ENCODE data around the gene SLC35F1. TPM values are rescaled to one million over a fixed set of nuclear protein-coding genes. Genes with fewer than 3 reads are reported as not detected.
"Not testable (repeated sequence)": the region's sequence is repeated elsewhere in the genome, so short reads cannot be mapped to it uniquely, and the experiment has no call there.

The SLC35F1 gene
- total RNA-seq, 1 experiment from 2014 or later: not detected

DNA sequence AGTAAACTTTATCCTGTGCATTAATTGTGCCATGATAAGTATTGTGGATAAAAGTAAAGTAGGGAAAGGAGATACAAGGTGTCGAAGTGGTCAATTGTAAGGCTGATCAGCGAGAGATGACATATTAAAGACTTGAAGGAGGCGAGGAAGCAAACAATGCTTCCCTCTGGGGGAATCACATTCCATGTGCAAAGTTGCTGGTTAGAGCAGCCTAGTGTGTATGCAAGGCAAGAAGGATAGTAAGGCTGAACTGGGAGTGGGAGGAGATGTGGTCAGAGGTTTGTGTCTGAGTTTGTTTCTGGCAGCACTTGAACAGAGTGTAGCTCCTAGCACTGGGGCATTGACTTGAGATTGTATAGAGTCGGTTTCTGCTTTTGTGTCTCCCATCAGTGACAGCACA is 122.9 kb downstream of the SLC35F1 start:
- Mint-ChIP-seq H3K4me1 (ENCODE audit: insufficient read depth, unreplicated experiment) (no peaks in the 10 kb centered on the region), H3K36me3 (ENCODE audit: insufficient read depth, unreplicated experiment) (no peaks in the 10 kb centered on the region), H3K4me3 (ENCODE audit: unreplicated experiment) (no peak overlapping the region), H3K27ac (ENCODE audit: low read depth, unreplicated experiment) (no peak overlapping the region), H3K27me3 (ENCODE audit: insufficient read depth, unreplicated experiment) (peaks cover 11% of the 10 kb centered on the region), H3K9me3 (ENCODE audit: unreplicated experiment) (no peaks in the 10 kb centered on the region)
- no peak for DNase-seq (ENCODE audit: unreplicated experiment)
- TF ChIP-seq CTCF (IDR thresholded peaks at IDR 0.05; ENCODE audit: unreplicated experiment): no peak
- BruUV-seq (replicated peaks): no TSS peak
- ChIA-PET CTCF (no interaction called here), POLR2A (no interaction called here)
- intact Hi-C loops (cut with micrococcal nuclease): no loop called here

DNA sequence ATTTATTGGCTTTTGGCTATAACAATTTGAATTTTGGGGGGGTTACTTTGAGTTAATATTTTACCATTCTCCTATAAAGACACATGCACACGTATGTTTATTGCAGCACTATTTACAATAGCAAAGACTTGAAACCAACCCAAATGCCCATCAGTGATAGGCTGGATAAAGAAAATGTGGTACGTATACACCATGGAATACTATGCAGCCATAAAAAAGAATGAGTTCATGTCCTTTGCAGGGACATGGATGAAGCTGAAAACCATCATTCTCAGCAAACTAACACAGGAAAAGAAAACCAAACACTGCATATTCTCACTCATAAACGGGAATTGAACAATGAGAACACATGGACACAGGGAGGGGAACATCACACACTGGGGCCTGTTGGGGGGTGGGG is 130.4 kb downstream of the SLC35F1 start:
- CTCF ChIA-PET; intact Hi-C loops (cut with micrococcal nuclease); DNase-seq (ENCODE audit: unreplicated experiment); H3K27me3 Mint-ChIP-seq (ENCODE audit: insufficient read depth, unreplicated experiment); H3K27ac Mint-ChIP-seq (ENCODE audit: low read depth, unreplicated experiment); H3K4me3 Mint-ChIP-seq (ENCODE audit: unreplicated experiment); H3K36me3 Mint-ChIP-seq (ENCODE audit: insufficient read depth, unreplicated experiment); H3K9me3 Mint-ChIP-seq (ENCODE audit: unreplicated experiment); H3K4me1 Mint-ChIP-seq (ENCODE audit: insufficient read depth, unreplicated experiment); BruUV-seq (replicated peaks): not testable (repeated sequence)
- POLR2A ChIA-PET: interaction anchor here (0.7 kb wide), 1 partner anchor 9 kb away, joined by 3 read pairs; no protein-coding TSS in a partner anchor

DNA sequence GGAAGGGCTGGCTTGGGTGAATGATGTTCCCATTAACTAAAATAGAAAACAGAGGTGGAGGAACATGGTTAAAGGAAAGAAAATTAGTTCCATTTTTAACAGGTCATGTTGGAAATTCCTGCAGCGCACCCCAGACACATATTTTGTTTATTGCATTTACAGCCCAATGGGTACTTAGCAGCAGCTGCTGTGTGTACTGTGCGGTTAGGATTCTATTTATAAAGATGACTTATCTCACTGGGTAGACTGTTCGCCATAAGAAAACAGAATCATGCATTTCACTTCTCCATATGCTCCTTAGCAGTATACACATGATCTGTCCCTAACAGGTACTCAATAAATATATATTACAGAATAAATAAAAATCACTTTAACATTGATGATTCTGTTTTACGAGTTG is 135.8 kb downstream of the SLC35F1 start:
- ChIA-PET POLR2A (no interaction called here), CTCF (interaction anchor here (0.6 kb wide), 1 partner anchor 472 kb away, joined by 3 read pairs; no protein-coding TSS in a partner anchor)
- peaks cover 13% of the 10 kb centered on the region for H3K27me3 Mint-ChIP-seq (ENCODE audit: insufficient read depth, unreplicated experiment)
- TF ChIP-seq CTCF (IDR thresholded peaks at IDR 0.05; ENCODE audit: unreplicated experiment): no peak
- intact Hi-C loops (cut with micrococcal nuclease): no loop called here
- no peaks in the 10 kb centered on the region for H3K4me1 Mint-ChIP-seq (ENCODE audit: insufficient read depth, unreplicated experiment)
- no TSS peak for BruUV-seq (replicated peaks)
- no peaks in the 10 kb centered on the region for H3K9me3 Mint-ChIP-seq (ENCODE audit: unreplicated experiment)
- no peak overlapping the region for H3K27ac Mint-ChIP-seq (ENCODE audit: low read depth, unreplicated experiment)
- H3K4me3 Mint-ChIP-seq (ENCODE audit: unreplicated experiment): no peak overlapping the region
- H3K36me3 Mint-ChIP-seq (ENCODE audit: insufficient read depth, unreplicated experiment): no peaks in the 10 kb centered on the region
- no peak for DNase-seq (ENCODE audit: unreplicated experiment)

DNA sequence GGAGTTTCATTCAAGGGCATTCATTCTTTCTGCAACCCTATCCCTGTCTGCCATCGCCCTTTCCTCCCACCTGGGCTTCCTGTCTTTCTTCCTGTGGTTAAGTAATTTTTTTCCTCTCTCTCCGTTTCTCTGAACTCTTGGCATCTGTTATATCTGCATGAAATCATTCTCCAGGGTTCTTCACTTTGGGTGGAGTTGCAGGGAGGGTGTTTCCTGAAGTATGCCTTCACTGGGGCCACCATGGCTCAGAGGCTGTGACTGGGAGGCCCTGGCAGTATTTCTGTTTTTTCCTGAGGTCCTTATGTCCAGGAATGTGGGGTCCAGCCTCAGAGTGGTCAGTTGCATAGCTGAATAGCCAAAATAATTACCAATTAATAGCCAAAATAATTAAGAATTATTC is 137.2 kb downstream of the SLC35F1 start:
- no TSS peak for BruUV-seq (replicated peaks)
- intact Hi-C loops (cut with micrococcal nuclease): no loop called here
- Mint-ChIP-seq H3K4me3 (ENCODE audit: unreplicated experiment) (no peak overlapping the region), H3K9me3 (ENCODE audit: unreplicated experiment) (no peaks in the 10 kb centered on the region), H3K27ac (ENCODE audit: low read depth, unreplicated experiment) (no peak overlapping the region), H3K4me1 (ENCODE audit: insufficient read depth, unreplicated experiment) (no peaks in the 10 kb centered on the region), H3K36me3 (ENCODE audit: insufficient read depth, unreplicated experiment) (no peaks in the 10 kb centered on the region), H3K27me3 (ENCODE audit: insufficient read depth, unreplicated experiment) (peaks cover 13% of the 10 kb centered on the region)
- ChIA-PET POLR2A (no interaction called here), CTCF (no interaction called here)
- DNase-seq (ENCODE audit: unreplicated experiment): no peak
- no peak for TF ChIP-seq CTCF (IDR thresholded peaks at IDR 0.05; ENCODE audit: unreplicated experiment)

- Mint-ChIP-seq H3K27me3 (ENCODE audit: insufficient read depth, unreplicated experiment) (peaks cover 28% of the 10 kb centered on the region), H3K4me3 (ENCODE audit: unreplicated experiment) (no peak overlapping the region), H3K9me3 (ENCODE audit: unreplicated experiment) (no peaks in the 10 kb centered on the region), H3K4me1 (ENCODE audit: insufficient read depth, unreplicated experiment) (no peaks in the 10 kb centered on the region), H3K36me3 (ENCODE audit: insufficient read depth, unreplicated experiment) (peaks cover 4% of the 10 kb centered on the region), H3K27ac (ENCODE audit: low read depth, unreplicated experiment) (no peak overlapping the region)
- BruUV-seq (replicated peaks): no TSS peak
- DNase-seq (ENCODE audit: unreplicated experiment): no peak
- TF ChIP-seq CTCF (IDR thresholded peaks at IDR 0.05; ENCODE audit: unreplicated experiment): no peak
- ChIA-PET POLR2A (no interaction called here), CTCF (no interaction called here)
- intact Hi-C loops (cut with micrococcal nuclease): no loop called here
These were observed 147.0 kb downstream of the SLC35F1 start for GRCh38 chr6:118054082-118054481.
